Stimulated activated CD4-positive, alpha-beta T cell treated with anti-CD3 and anti-CD28 coated beads, Interleukin-12 subunit alpha, Interleukin-12 subunit beta, amount 100 ng/mL, for 48 hours (primary cell): ENCODE data around the gene KCNQ5.

Experiments used
- DNase-seq, 3 donors: peaks; one replicate each; pipeline ENCODE4 v3.0.0-alpha.2; 2020; ENCODE audit warnings: low read depth in 2 of 3, low spot score in 1 of 3

Gene KCNQ5

DNA sequence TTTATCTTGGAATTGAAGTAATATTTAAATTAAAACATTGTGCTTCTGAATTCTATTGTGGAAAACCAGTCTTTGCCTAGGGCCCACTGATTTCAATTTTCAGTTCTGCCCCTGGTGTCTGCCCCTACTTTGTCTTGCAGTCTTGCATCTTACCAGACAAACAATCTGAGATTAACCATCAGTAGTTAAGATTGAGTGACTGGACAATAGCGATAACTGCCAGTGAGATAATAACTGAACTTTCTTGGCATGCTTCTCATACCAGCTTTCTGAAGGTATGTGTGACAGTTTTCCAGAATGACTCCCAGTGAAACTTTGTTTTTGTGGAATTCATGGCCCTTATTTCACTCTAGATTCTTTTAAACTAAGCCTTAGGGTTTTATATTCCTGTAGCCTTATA, 53.5 kb downstream of the KCNQ5 start:
- DNase-seq = no peak

DNA sequence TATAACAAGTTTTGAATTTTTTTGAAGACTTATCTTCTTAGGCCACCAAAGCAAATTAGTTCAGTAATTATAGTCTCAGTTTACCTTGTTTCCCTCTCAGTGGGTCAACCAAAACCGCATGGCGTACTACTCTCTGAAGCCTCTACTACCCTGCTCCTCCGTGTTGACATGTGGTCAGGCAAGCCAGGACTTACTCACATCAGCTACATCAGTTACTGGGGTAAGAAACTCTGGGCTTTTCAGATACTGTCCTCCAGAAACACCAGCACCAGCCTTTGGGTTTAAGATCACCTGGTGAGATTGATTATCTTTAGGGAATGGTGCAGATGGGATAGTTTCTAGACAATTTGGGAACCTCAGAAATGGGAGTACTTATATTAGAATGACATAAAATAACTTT, 55.1 kb downstream of the KCNQ5 start:
- no peak for DNase-seq

DNA sequence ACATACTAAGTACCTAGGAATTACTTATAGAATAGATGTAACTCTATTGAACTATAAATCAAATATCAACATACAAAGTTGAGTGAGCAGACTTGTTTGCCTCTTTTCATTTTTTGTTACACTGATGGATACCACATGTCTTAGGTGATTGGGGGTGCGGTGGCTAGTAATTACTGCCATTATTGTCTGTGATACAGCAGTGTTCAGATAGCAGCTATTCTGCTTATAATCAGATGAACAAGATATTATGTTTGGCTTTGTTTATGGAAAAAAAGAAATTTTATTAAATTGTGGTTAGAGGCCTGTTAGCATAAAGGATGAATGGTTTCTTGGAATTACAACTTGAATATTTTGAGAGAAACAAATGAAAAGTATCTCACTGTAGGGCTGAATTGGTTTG, 55.9 kb downstream of the KCNQ5 start:
- no peak for DNase-seq

DNA sequence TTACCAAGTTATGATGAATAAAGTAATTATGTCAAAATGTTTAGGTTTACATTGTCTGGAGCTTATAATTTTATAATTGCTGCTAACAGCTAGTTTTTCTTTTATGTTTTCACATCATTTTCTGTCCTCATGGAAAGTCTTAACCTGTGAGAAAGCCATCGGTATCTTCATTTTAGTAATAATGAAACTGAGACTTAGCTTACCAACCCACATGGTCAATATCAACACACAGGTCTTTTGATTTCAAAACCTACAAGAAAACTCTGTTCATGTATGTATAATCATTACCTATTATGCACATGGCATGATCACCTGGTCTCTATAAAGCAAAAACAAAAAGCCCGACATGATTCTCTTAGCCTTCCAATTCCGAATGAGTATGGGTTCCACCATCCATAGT, 61.9 kb downstream of the KCNQ5 start:
- DNase-seq = no peak

DNA sequence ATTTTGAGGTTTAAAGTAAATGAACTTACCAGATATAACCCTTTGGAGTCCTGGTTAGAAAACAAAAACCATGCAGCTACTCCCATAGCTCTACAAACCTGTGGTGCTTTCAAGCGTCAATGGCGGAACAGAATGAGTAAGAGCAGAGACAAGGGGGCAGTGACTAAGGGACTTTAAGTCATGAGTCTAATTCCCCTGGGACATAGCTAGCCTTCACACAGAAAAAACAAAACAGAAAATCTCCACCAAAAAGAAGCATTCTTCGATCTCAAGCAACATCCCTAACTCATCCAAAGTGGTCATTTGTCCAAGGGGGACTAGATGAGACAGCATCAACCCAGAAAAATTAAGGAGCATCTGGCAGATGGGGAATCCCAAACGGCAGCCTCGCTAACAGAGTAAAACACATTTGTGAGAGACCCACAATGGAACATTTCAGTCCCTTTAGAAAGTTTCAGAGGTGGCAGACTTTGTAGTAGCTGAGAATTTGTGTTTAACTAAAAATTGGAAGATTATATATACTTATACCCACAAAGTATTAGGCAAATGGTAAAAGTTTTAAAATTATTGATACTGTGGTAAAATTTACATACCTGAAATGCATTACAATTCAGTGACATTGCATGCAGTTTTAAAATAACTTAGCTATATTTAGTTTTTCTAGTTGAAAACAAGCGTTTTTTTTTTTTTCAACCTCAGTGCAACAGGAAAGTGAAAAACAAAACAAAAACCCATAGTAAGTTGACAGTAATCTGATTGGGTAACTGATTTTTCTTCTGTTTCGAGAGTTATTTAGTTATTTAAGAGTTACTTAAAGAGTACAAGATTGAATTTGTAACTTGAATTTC, 67.5 kb downstream of the KCNQ5 start:
- no peak for DNase-seq

DNA sequence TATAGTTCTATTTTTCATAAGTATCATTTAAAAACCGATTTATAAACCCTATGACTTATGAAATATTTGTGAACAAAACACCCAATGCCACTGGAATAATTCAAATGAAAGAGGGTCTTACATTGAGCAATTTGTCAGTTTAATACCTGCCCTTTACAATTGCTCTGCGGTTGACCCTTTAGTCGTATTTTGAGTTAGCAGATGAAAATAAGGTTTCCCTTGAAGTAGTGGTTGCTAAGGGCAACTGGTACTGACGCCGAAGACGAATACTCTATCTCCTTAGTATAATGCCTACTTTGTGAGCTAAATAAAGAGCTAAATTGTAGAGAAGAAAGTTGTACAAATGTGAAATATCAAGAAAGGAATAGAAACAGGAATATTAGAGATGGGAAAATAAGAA, 69.4 kb downstream of the KCNQ5 start:
- DNase-seq = no peak

DNA sequence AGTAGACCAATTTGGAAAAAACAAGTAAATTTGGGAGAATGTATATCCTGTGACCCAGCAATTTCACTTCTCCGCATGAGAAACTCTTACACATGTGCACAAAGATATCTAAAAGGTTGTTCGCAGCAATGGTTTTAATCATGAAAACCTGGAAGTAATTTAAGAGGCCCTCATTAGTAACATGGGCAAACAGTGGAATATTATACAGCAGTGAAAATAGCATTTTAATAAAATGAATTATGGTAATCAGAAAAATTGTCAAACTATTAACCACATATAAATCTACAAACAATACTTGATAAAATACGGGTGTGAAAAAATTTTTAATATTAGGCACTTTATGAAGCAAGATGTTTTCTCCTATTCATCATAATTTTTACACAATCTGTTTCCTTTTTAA, 74.2 kb downstream of the KCNQ5 start:
- DNase-seq = no peak

DNA sequence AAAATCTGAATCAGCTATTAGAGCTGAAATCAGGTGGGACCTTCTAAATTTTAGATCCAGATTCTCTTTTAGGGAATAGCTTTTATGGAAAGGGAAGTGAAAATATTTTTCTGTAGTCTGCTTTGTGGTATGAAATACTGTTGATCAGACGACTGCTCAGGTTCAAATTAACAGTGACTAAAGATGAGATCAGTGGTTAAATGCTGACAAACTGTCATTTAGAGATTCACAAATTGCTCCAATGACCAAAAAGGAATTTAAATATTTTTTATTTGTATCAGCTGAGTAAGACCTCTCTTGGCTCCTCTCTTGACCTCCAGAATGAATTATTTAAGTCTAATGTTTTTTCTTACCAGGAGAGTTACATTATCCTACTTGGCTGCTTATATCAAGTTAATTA, 77.3 kb downstream of the KCNQ5 start:
- no peak for DNase-seq

DNA sequence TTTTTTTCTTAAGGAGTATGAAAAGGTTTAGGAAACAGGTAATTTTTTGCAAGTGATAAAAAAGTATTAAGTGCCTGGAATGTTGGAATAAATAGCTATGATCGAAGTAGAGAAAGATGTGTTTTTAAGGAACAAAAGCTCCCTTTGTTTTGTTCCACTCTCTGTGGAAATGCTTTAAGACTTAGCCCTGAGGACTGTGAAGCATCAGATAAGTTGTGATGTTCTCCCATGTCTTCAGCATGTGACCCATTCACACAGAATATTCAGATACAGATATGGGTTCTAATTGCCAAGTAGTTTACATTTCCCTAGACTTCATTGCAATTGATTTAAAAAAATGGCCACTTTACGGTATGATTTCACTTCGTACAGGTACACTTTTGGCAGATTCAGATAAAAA, 80.6 kb downstream of the KCNQ5 start:
- DNase-seq = no peak

DNA sequence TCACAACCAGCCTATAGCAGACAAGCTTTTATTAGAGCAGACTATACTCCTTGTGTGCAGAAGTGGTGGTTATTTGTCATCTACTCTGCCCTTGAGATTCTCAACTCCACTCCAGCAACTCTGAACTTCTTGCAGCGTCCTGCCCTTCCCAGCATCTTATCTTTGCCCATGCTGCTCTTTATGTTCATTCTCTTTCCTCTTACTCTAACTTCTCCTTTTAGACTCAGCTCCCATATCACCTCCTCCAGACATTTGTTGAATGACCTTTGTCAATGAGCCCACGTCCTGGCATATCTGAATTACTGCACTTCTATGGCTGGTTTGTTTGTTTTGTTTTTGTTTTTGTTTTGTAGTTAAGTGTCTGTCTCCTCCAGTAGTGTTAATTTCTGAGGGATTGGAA, 81.2 kb downstream of the KCNQ5 start:
- no peak for DNase-seq

DNA sequence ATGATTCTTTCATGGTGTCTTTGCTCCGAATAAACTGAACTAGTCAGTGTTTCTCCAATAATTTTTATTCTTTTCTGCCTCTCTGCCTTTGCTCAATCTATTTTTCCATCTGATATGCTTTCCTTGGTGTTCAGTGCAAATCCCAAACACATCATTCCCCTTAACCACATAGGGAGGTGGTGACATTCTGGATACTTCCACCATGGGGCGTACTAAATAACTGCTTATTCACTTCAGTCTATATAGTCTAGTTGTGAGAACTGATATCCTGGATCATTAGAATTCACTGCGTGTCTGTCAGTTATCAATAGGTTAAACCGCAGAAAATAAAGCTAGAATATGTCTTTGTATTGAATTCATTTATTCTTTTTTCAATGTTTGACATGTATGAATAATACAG, 83.1 kb downstream of the KCNQ5 start:
- no peak for DNase-seq

DNA sequence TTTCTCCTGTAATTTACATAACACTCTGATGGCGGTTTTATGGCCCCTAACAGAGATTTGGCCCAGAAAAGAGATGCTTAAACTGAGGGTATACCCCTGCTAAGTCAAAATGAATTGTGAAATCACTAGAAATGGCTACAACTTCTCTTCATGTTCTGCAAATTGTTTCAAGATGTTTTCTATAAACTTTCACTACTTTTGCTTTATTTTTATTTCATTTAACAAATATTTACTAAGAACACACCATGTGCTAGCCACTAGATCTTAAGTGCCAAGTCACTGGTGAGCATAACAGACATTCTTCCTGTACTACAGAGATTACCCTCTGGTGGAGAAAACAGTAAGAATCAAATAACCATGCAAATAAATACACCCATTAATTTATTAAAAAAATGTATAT, 87.6 kb downstream of the KCNQ5 start:
- no peak for DNase-seq

DNA sequence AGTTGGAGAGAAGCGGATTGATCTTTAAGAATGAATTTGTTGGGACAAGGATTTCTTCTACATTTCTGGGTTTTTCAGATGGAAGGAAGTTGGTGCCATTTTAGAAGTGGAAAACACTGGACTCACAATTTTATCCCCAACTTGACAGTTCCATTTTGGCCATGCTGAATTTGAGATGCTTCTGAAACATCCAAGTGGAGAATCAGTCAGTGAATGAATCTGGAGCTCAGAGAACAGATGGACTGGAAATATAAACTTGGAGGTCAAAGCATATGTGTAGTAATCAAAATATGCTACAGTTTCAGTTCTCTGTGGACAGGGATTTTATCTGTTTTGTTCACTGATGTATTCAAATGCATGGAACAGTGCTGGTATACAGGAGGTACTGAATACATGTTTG, 89.9 kb downstream of the KCNQ5 start:
- no peak for DNase-seq

DNA sequence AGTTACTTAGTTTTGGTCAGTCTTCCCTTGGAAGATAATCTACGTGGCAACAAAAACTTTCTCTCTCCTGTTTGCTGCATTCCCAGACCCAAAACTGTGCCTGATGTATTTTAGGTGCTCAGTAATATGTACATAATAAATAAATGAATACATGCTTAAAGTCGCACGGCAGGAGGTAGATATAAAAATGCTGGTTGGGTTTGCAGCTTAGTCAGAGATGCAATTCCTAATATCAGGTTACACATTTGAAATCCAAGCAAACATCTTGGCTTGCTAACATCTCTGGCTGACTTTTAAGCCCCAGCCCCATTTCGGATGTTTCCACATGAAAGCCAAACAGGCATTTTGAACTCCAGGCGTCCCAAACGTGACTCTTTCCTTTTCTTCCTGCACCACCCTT, 91.0 kb downstream of the KCNQ5 start:
- no peak for DNase-seq

DNA sequence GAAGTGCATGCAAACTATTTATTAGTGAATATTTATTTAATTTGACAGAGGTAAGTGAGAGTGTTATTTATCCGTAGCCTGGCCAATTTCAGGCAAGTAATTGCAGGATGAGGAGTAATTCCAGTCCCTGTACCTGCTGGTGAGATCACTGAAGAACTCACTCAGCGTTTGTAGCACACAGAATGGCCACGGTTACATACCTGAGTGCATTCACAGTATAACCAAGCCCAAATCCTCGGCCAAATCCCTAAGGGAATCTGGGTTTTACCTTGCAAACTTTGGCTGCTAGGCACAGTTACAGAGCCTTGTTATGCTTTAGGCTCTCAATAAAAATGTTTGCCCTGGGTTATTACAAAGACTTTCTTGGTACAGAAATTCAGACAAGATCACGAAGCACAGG, 93.3 kb downstream of the KCNQ5 start:
- no peak for DNase-seq

DNA sequence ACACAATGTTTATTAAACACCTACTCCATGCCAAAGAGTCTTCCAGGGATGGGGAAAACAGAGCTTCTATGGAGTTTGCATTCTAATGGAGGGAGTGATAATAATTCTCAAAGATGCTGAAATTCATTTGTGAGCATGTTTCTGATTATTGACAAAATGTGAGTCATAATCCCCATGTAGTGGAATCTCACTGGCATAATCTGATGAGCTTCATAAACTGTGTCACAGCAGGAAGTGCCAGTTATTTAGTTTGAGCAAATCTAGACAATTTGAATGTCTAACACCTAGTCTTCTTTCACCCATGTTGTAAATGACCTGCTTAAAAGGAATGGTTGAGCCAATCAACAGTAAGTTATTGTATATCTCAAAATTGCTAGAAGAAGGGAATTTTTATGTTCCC, 95.1 kb downstream of the KCNQ5 start:
- DNase-seq = no peak

DNA sequence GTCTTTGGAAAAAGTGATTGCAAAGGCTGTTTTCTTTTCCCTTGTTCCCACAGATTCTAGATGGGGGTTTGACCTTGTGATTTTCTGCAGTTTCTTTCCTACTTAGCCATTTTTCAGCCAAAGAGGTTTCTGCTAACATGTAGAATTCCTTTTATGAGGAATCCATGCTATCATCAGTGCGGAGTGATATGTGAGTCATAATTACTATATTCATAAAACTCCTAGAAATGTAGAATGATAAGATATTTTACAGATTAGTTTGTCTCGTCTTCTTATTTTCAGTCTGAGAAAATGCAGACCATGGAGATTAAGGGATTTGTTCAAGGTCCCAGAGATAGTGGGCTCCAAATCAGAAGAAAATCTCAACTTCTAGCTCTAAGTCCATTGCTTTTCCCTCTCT, 98.6 kb downstream of the KCNQ5 start:
- DNase-seq = no peak

DNA sequence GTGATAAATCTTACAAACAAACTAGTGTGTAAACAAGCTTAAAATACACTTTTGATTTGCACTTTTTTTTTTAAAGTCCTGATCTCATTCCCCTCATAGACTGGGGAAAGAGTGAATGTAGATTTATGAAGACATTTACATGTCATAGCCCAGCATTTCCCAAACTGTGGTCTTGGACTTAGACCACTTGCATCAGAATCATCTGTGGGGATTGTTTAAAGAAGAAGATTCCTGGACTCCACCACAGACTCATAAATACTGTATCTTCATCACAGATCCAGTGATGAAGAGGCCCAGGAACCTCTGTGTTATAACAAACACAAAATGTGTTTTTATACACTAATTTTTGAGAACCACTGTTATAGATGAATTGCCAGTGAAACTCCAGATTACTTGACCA, 99.5 kb downstream of the KCNQ5 start:
- no peak for DNase-seq

DNA sequence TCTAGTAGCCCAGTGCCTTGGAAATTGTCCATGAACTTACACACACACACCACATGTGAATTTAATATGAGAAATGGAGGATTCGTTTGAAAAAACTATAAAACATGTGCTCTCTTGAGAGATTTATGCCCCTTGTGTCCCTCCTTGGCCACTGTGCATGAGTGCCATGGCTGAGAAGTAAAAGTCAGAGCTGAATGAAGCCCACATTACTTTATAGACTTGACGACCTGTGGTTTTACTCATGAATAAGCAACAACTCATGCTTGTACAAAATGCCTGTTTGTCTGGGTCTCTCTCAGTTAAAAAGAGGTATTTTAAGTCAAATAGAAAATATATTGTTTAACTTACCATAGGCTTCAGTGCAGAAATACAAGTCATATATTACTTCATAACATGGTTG, 102.7 kb downstream of the KCNQ5 start:
- no peak for DNase-seq

DNA sequence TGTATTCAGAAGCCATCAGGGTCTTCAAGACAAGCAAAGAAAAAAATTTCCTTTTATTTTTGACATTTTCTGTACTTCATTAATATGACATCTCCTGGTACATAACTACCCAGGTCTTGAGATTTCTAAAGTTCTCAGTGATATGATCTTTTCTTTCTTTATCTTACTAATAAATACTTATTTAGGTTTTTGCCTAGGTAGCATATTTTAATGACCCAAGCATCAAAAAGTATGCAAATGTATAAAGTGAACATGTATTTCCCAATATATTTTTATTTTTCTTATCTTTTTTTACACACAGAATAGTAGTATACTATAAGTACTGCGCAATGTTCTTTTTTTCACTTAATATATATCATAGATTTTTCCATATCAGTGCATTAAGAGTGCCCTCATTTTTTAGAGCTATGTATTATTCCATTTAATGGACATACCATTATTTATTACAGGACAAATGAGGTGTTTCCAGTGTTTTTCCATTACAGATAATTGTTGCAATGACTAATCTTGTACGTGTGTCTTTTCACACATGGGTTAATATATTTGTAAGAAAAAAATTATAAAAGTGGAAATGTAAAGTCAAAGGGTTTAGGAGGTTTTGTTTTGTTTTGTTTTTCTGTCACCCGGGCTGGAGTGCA, 107.0 kb downstream of the KCNQ5 start:
- no peak for DNase-seq

DNA sequence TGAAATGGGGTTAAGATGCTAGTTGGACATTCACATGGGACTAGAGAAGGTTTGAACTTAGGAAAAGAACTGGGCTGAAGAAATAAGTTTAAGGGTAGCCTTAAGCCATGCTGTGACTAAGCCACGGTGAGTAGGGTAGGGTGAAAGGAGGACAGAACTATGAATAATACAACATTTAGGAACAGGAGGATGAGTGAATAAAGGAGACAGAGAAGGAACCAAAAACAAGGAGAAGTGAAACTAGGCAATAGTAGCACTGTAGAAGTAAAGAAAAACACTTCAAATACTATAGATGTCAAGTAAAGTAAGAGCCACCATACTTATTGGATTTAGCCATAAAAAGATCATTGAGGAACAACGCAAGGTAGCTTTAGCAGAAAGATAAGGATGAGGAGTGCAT, 111.2 kb downstream of the KCNQ5 start:
- no peak for DNase-seq

DNA sequence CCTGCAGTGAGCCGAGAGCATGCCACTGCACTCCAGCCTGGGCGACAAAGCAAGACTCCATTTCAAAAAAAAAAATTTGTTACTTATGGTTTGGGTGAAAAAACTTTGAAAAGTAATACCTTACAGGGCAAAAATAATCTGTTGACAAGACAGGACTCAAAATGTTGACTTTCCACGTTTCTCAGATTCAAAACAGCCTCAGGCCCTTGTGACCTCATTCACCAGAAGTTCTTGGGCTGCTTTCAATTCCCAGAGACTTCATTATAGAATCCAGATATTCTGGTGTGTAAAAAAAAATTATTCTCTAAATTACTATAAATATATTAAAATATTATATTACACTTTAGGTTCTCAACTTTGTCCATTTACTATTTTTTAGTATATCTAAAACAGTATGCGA, 116.2 kb downstream of the KCNQ5 start:
- no peak for DNase-seq

DNA sequence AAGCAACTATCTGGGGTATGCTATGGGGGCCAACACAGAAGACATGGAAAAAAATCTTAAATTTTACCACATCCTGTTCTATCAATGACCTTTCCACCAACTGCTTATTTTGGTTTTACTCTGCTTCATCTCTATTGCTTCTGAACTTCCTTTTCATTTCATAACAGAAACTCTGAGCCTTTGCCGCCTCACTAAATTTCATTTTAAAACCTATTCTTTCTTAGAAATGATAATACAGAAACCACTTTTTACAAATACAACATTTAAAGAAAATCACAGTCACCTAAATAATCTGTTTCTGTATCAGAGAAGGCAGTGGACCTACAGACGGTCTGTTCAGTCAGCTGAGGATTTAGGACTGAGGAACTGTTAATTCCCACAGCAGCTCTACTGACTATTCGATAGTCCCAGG, 117.5 kb downstream of the KCNQ5 start:
- DNase-seq = no peak
